Psoas muscle (tissue), 8 donors: ENCODE data around the gene CGN. TPM values are rescaled to one million over a fixed set of nuclear protein-coding genes. Genes with fewer than 3 reads are reported as not detected.

Experiments
- ATAC-seq, 4 donors: fragments of 200-7000 bp; cut with Tn5 transposase; one replicate each; pipeline ENCODE4 v1.9.1; 2020; ENCODE audit warnings: moderate library complexity in 3 of 4, mild to moderate bottlenecking in 2 of 4
- DNase-seq, 2 donors: peaks; one replicate each; pipeline ENCODE4 v3.0.0-alpha.2; 2020
- H3K27ac ChIP-seq: fragments of 200-600 bp; one replicate; pipeline ENCODE4 v1.8.0; 2022
- H3K27me3 ChIP-seq, 3 donors: fragments of 200-600 bp in 1 of 3; one replicate each; pipeline versions ENCODE4 v1.6.1 to v1.8.0; 2013 to 2022; ENCODE audit warnings: low read length in 2 of 3, mild to moderate bottlenecking in 2 of 3, moderate library complexity in 1 of 3; ENCODE audit not compliant: insufficient read depth in 3 of 3
- H3K36me3 ChIP-seq, 2 donors: fragments of 200-600 bp in 1 of 2; one replicate each; pipeline versions ENCODE4 v1.6.1 to v1.8.0; 2013 to 2022; ENCODE audit warnings: low read depth in 1 of 2, mild to moderate bottlenecking in 1 of 2, moderate library complexity in 1 of 2; ENCODE audit not compliant: insufficient read depth in 1 of 2
- H3K4me1 ChIP-seq: fragments of 200-600 bp; one replicate; pipeline ENCODE4 v1.8.0; 2022
- H3K4me3 ChIP-seq: fragments of 200-600 bp; one replicate; pipeline ENCODE4 v1.8.0; 2022; ENCODE audit warnings: mild to moderate bottlenecking
- H3K9me3 ChIP-seq: fragments of 200-600 bp; one replicate; pipeline ENCODE4 v1.8.0; 2022
- CTCF ChIP-seq: fragments of 200-600 bp; IDR thresholded peaks from one replicate; pipeline ENCODE4 v1.8.0; 2022; ENCODE audit warnings: antibody characterized with exemption
- WGBS, 3 donors: extraction: QIAGEN DNeasy Blood & Tissue Kit; methylation state at CpG; one replicate each; pipeline versions ENCODE4 v1.1.6 to v1.1.7; 2013; 5-methylcytosine and 5-hydroxymethylcytosine counted together
- intact Hi-C, 2 donors: fragments of 100-400 bp; cut with DNase I; formaldehyde crosslinking; loops; one replicate each; pipeline versions ENCODE4 v1.11.0 to v1.14.2; 2022
- polyA plus RNA-seq, 3 donors: library from polyadenylated mRNA; stranded (reverse); fragments of 200-250 nt; gene quantifications; one replicate each; pipeline ENCODE4 v1.2.3, GENCODE V29; 2013
- total RNA-seq, 4 donors: library from RNA; stranded (reverse); fragmentation: NEBNext Ultra II Directional in 2 of 4; extraction: Animal tissue kit (Norgen Biotek cat#: 25700) in 2 of 4; gene quantifications; one replicate each; pipeline versions ENCODE4 v1.2.1 to v1.2.4, GENCODE V29; 2021 to 2023
- donor health status: healthy with polysubstance abuse.
- donor health status: DM: no; HTN: no; CAD: no; lungs with moderate emphysema.
- donor health status: Bipolar disorder and iron deficiency.
- donor health status: healthy.
- donor health status: DM: yes; HTN: yes; CAD: no.
- donor health status: DM: no; HTN: no; CAD: no.
- donor health status: DM: no; HTN: no; CAD: no.
- donor health status: DM: yes; HTN: yes; CAD: no.

CGN gene
- total and polyA plus RNA-seq, 7 donors = 0.03 to 0.21 (median 0.10) TPM; not detected in 2

DNA sequence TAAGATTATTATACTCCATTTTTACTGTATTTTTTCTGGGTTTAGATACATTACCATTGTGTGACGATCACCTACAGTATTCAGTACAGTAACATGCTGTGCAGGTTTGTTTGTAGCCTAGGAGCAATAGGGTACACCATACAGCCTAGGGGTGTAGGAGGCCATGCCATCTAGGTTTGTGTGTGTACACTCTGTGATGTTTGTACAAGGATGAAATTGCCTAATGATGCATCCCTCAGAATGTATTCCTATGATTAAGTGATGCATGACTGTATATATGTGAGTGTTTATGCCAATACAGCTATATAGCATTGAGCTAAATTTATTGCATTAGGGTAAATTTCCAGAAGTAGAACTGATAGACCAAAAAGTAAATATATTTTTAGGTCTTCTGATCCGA lies 52.2 kb downstream of the CGN start:
- Histone ChIP-seq H3K27ac (no peak overlapping the region), H3K36me3 (peaks cover 0 to 10% of the 10 kb centered on the region in 2 donors)

DNA sequence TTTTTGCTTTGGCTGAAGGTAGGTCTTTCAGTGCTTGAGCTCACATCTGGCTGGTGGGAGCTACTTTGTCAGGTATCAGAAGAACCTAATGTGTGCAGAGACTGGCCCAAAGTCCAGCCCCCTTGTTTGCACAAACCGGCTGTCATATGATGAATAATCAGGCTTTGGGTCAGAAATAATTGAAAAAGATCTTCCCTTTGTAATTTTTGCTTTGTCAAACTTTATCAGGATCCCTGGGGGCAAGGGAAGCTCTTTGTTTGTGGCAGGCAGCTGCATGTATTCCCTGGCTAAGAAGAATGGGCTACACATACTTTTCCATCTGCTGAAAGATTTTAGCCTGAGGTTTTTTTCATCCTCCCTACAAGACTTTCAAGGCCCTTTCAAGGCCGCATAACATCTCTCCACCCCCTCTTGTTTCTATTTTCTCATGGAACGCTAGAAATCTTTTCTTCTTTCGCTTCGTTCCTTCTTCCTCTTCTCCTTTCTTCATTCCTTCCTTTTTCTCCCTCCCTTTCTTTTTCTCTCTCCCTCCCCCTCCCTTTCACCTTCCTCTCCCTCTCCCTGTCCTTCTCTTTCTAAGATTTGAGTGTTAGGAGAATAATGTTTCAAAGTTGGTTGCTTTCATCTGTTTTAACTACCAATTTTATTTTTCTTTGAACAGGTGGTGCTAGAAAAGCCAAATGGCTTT lies 54.5 kb downstream of the CGN start:
- Histone ChIP-seq H3K36me3 (peaks cover 0 to 10% of the 10 kb centered on the region in 2 donors), H3K4me1 (no peaks in the 10 kb centered on the region), H3K27ac (no peak overlapping the region), H3K27me3 (no peaks in the 10 kb centered on the region), H3K9me3 (no peaks in the 10 kb centered on the region), H3K4me3 (no peak overlapping the region)
- intact Hi-C loops = no loop called here
- no peak for DNase-seq
- no peak for ATAC-seq
- 48 to 71% (median 64%) methylated on average over 5 of the region's 5 CpGs for WGBS, 3 donors
- no peak for TF ChIP-seq CTCF

More for the DNA sequence above, 52.2 kb downstream of the CGN start:
- H3K27me3 ChIP-seq = no peaks in the 10 kb centered on the region
- no peaks in the 10 kb centered on the region for H3K9me3 ChIP-seq
- no peak for TF ChIP-seq CTCF
- intact Hi-C loops = no loop called here
- ATAC-seq (no peak), DNase-seq (no peak)
- H3K4me1 ChIP-seq = no peaks in the 10 kb centered on the region
- WGBS, 3 donors = 50 to 100% (median 50%) methylated on average over 2 of the region's 2 CpGs
- H3K4me3 ChIP-seq = no peak overlapping the region

- WGBS, 3 donors = 78 to 82% (median 80%) methylated on average over 3 of the region's 3 CpGs
- H3K27ac ChIP-seq = no peak overlapping the region
Observed at GRCh38 chr1:151568626-151569088, 57.5 kb downstream of the CGN start.

GRCh38 chr1:151570819-151571218 lies 59.6 kb downstream of the CGN start:
- no peak for DNase-seq
- Histone ChIP-seq H3K27me3 (no peaks in the 10 kb centered on the region), H3K9me3 (no peaks in the 10 kb centered on the region), H3K4me1 (no peaks in the 10 kb centered on the region), H3K27ac (no peak overlapping the region), H3K4me3 (no peak overlapping the region), H3K36me3 (peaks cover 0 to 19% of the 10 kb centered on the region in 2 donors)
- 65 to 94% (median 71%) methylated on average over 1 of the region's 1 CpG for WGBS, 3 donors
- intact Hi-C loops = no loop called here
- no peak for ATAC-seq
- no peak for TF ChIP-seq CTCF

More at GRCh38 chr1:151568626-151569088, 57.5 kb downstream of the CGN start:
- intact Hi-C loops = no loop called here
- no peak for TF ChIP-seq CTCF
- peaks cover 0 to 10% of the 10 kb centered on the region in 2 donors for H3K36me3 ChIP-seq
- no peak for ATAC-seq
- no peak overlapping the region for H3K4me3 ChIP-seq
- no peaks in the 10 kb centered on the region for H3K9me3 ChIP-seq
- no peak for DNase-seq
- no peaks in the 10 kb centered on the region for H3K4me1 ChIP-seq
- no peaks in the 10 kb centered on the region for H3K27me3 ChIP-seq
